HG03571 (cell line): Measurements from ENCODE around the gene AKAP5.

ENCODE experiments used
- ATAC-seq: cut with Tn5 transposase; IDR thresholded peaks from one replicate; pipeline ENCODE4 v1.9.1; 2021; ENCODE audit not compliant: unreplicated experiment

AKAP5 gene

GRCh38 chr14:64459405-64460136 lies 5.7 kb upstream of the AKAP5 start:
- no peak for ATAC-seq

DNA sequence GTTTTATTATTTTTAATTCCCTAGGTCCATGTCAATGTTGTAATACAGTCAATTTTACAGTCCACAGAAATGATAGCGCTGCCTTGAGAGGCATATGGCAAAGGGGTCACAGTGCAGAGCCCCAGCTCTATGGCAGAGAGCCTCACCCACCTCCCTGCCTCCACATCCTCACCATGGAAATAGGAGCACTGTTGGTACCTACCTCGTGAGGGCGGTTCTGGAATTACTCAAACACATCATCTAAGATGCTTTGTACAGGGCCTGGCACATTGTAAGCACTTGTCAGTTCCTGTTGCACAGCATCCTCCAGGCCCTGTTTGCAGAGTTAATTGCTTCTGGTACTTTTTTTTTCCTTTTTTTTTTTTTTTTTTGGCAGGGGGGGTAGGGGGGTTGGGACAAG lies 4.1 kb upstream of the AKAP5 start:
- ATAC-seq = no peak

DNA sequence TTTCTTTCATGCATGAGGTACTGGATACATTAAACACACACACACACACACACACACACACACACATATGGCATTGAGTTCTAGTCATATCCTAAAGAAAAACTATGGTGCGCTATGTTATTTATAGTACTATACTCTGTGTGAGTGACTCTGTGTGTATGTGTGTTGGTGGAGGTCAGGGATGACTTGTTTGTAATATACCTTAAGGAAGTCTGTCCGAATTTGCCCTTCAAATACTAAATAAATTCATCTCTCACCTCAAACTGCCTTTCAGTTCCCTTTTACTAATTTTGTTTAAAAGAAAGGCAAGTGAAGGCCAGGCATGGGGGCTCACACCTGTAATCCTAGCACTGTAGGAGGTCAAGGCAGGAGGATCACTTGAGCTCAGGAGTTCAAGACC lies 2.1 kb upstream of the AKAP5 start:
- ATAC-seq = no peak

- ATAC-seq = no peak
Observed at GRCh38 chr14:64463873-64464272, 1.4 kb upstream of the AKAP5 start.

DNA sequence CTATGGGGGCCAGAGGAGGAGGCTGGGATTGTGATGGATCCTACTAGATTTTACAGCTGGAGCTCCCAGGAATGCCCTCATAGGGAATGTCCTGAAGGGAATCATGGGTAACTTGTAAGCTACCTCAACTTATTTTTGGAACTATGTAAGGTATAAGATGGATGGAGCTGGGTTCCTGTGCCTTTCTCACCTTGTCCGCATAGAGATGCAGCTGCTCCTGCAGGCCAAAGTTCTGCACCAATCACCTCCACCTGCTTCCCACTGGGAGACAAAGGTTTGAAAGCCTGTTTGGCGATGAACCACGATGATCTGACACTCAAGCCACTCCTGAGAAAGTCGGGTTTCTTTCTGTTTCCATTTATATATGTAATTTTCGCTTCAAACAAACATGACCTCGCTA lies 648 bp upstream of the AKAP5 start:
- no peak for ATAC-seq

DNA sequence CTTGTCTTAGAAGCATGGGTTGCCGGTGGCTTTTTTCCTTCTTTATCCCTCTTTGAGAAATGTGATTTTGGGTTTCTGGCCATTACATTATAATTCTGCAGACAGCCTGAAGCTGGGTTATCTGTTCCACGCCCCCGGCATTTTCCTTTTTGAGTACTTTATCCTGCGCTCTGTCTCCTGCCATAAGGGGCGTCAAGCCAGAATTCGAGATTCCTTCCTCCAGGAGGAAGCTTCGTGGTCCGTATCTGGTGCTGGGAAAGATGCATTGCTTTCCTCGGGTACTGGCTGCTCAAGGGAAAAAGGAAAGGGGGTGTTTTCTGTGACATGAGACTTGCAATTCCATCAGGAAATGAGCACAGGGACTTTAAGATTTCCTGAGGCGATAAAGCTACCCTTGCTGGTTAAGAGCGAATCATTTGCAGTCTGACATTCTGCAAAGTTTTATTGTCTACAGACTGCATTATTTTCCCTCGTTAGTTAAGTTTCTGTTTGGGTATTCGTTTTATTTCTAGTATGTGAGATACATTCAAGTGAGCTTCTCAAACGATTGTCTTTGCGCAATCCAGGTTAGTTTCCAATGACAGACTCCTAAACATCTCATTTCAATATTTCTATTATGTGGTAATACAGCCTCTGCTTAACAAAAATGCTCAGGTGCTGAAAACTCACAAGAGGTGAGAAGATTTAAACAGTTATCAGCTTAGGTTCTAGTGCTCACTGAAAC lies 694 bp downstream of the AKAP5 start:
- ATAC-seq = no peak

- no peak for ATAC-seq
Observed at GRCh38 chr14:64467101-64467500, 1.8 kb downstream of the AKAP5 start.

GRCh38 chr14:64467566-64467965 lies 2.3 kb downstream of the AKAP5 start:
- ATAC-seq = no peak

GRCh38 chr14:64468451-64468850 lies 3.2 kb downstream of the AKAP5 start:
- ATAC-seq = no peak

- no peak for ATAC-seq
Observed at GRCh38 chr14:64474041-64474440, 8.7 kb downstream of the AKAP5 start.

GRCh38 chr14:64474698-64475097 lies 9.4 kb downstream of the AKAP5 start:
- ATAC-seq = no peak

GRCh38 chr14:64475585-64476273 lies 10.4 kb downstream of the AKAP5 start:
- no peak for ATAC-seq

DNA sequence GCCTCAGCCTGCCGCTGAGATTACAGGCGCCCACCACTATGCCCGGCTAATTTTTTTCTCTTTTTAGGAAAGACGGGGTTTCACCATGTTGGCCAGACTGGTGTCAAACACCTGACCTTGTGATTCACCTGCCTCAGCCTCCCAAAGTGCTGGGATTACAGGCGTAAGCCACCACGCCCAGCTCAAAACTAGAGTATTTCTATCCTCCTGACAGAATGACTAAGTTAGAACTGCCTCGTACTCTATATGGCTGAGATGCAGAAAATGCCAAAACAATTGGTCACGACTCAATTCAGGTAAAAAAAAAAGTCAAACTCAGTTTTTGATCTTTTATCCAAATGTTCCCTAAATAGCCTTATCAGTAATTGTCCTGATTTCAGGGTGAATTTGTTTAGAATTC lies 11.1 kb downstream of the AKAP5 start:
- ATAC-seq = no peak

GRCh38 chr14:64478634-64479250 lies 13.4 kb downstream of the AKAP5 start:
- no peak for ATAC-seq

DNA sequence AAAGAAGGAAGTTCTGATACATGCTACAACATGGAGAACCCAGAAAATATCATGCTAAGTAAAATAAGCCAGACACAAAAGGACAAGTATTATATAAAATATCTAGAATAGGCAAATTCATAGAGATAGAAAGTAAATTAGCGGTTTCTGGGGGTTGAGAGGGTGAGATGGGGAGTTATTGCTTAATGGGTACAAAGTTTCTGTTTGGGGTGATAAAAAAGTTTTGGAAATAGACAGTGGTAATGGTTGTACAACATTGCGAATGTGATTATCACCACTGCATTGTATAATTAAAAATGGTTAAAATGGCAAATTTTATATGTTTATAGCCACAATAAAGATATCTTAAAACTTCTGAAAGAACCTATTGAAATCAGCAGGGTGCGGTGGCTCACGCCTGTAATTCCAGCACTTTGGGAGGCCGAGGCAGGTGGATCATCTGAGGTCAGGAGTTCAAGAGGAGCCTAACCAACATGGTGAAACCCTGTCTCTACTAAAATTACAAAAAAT lies 23.3 kb downstream of the AKAP5 start:
- no peak for ATAC-seq

- no peak for ATAC-seq
Observed at GRCh38 chr14:64491637-64492036, 26.3 kb downstream of the AKAP5 start.

DNA sequence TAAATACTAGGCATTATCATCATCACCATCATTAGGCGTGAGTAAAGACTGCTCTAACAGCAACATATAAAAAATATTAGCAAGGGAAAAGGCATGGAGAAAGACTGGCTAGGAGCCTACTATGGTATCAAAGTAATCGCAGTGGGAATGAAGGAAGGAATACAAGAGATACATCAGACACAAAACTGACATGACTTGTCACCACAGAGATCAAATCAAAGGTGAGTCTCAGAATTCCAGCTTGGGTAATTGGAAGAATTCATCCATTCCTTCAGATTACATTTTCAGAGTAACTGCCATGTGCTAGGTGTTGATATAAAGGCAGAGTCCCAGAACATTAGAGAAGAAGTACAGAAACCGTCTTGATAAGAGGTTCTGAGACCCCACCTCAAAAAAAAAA lies 28.2 kb downstream of the AKAP5 start:
- ATAC-seq = no peak

DNA sequence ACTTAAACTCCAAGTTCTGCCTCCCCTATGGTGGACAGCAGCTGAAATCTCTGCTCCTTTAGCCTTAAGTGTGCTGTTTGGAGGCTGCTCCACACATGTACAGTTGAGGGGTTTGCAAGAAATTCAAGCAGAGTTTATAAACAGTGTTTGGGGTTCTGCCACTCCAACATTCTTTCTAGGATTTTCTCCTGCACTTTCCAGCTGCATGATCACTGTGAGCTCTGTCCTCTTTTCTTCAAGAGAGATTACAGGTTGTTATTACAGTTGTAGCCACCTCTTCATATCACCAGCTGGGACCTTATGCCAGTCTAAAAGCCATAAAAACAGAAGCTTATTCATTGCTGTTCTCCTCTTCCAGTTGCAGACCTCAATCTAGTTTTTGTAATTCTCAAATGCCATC lies 30.0 kb downstream of the AKAP5 start:
- no peak for ATAC-seq

GRCh38 chr14:64496764-64497163 lies 31.5 kb downstream of the AKAP5 start:
- ATAC-seq = no peak

- no peak for ATAC-seq
Observed at GRCh38 chr14:64500088-64500487, 34.8 kb downstream of the AKAP5 start.

DNA sequence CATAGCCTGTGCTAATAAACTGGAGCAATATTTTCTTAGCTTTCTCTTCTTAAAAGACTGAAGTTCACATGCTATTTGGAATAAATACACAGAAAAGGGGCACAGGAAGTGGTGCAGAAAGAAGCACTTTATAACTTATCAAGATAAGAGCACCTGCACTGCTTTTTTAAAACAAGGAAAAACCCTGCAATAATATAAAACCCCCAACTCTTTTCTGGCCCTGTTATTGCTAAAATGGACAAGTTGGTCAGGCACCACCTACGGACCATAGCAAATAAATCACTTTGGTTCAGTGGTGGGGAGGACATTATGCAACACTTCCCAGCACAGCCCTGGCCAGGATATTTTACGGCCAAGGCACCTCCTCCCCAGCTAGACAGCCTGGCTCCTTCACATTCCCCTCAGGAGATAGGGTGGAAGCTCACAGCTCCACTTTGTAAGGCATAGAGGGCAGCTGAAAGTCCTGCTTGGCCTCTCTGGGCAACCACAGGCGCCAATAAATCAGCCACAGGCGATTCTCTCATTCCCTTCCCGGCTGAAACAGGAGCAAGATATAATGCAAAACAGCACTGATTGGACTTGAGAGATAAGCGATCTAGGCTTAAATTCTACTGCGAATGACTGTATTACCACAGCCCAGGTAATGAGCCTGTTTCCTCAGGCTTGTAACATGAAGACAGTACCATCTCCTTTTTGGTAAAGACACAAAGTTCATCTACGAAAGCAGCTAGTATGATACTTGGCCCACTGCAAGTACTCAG lies 36.3 kb downstream of the AKAP5 start:
- ATAC-seq = no peak
